AG08395 (cell line): ENCODE results near the gene RNF151.
A peak's percentile ranks its signal among the peaks of the same experiment; 100 is the strongest.
"Not testable (repeated sequence)": the region's sequence is repeated elsewhere in the genome, so short reads cannot be mapped to it uniquely, and the experiment has no call there.

Experiments used
- DNase-seq: peaks from one replicate; pipeline ENCODE4 v3.0.0; 2012; ENCODE audit warnings: mixed read lengths, low spot score

Gene RNF151

DNA sequence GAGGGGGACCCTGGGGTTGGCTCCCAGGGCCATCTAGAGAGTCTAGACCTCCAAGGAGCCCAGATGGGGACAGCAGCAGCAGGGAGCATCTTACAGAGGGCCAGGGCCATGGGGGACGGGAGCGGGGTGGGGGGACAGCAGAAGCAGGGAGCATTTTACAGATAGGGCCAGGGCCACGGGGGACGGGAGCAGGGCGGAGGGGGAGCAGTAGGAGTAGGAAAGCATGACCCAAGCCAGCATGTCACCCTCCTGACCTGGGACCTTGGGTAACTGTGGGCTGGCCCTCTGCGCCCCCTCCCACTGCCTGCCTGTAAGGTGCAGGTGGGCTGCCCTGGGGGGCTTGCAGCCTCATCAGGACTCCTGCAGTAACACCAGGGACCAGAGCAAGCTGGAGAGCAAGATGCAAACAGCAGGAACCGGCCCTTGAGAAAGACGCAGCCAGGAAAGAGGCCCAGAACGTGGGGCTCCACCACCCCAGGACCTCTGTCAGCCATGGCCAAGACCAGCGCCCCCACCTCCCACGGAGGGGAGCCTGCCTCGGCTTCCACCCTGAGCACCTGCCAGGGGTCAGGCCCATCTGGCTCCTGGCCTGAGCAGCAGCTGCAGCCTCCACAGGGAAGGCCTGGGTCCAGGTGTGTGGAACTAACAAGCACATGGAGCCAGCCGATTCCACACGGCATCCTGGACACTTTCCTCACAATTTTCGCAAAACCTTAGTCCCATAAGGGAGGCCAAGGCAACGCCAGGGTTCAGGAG, 40.6 kb downstream of the RNF151 start:
- no peak for DNase-seq

DNA sequence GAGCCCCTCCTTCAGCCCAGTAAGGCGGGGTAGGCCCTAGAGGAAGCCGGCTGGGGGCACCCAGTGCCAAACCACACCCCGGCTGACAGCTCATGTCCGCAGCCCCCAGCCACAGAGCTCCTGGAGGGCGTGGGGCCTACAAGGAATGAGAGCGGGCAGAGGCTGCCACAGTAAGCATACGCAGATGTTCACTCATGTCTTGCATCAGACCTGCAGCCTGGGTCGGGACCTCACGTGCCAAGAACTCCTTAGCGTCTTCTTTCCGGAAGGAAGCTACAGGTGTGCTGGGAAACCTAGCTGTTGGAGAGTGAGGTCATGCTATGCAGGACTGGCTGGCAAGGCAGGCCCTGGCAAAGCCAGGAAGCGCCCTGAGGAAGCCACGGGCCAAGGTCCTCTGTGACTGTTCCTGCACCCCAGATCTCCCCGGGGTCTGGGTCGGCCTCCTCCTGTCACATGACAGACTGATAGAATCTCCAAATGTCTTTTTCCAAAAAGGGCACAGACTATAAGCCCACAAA, 41.4 kb downstream of the RNF151 start:
- DNase-seq: peak; percentile 80

DNA sequence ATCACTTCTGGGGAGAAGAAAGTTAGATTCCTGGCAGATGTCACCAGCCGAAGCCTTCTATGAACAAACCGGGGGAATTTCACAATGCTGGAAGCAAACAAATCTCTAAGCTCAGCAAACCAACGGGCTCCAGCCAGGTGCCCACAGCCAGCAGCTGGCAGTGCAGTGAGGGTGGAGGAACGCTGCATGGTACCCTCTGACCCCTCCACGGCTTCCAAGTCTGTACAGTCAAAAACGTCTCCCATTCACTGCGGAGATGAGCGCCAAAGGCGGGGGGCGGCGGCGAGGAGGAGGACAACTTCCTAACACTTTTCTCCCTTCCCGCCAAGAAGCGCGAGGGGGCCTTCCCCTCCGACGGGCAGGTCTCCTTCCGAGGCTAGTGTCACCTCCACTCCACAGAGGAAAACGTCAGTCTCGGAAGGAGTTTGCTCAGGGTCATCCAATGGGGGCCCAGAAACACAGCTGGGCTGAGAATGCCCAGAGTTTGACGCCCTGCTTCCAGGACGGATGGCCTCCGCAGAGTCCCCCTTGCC, 42.0 kb downstream of the RNF151 start:
- peak; percentile 45 for DNase-seq

DNA sequence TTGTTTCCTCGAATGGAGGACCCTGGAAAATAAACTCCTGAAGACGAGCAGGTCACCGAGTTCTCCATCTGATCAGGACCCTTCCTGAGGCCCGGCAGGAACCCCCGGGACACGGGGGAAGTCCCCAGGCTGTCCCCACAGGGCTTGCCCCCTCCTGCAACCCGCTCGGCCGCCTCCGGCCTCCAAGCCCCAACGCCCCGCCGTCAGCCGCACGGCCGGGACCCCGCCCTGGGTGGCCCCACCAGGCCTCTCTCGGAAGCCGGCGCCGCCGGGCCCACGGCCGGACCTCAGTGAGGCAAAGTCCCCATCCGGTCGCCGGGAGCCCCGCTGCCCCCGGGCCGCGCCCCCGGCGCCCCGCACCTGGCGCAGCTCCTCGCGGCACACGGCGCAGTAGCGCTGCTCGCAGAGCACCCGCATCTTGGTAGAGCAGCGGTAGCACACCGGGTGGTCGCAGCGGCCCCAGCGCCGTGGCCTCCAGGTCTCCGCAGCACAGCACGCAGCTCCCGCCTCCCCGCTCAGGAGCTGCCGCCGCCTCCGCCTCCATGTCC, 42.6 kb downstream of the RNF151 start:
- DNase-seq: no peak

DNA sequence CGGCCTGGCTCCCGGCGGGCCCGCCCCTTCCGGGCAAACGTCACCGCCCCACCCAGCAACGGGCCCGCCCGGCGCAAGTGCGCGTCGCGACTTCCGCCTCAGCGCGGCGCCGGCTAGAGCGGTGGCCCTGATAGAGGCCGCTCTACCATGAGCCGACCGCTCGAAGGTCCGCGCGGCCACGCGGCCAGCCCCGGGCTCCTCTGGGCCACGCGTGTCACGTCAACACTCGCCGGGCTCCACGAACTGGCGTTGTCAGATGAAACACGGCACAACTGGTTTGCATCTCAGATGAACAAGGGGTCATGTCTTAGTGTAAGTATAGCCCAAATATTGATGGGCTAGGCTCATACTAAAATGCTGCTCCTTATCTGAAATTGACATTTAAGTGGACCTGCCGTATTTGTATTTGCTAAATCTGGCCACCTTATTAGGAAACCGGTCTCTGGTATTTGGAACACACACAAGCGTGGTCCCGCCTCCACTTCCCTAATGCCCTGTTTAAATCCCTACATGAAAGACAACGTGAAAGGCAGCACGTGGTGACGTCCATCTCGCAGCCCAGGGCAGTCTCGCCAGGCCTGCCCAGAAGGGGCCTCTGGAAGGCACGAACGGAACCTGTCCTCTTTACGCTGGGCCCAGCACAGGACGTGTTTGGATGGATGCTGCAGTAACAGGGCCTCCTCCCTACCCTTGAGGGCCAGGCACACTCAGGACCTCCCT, 43.3 kb downstream of the RNF151 start, which contains the start of gene ZNF598:
Gene ZNF598, minus strand, starts transcription at position 31 of the 720 bp plus-strand sequence.
- DNase-seq: peak; percentile 95

DNA sequence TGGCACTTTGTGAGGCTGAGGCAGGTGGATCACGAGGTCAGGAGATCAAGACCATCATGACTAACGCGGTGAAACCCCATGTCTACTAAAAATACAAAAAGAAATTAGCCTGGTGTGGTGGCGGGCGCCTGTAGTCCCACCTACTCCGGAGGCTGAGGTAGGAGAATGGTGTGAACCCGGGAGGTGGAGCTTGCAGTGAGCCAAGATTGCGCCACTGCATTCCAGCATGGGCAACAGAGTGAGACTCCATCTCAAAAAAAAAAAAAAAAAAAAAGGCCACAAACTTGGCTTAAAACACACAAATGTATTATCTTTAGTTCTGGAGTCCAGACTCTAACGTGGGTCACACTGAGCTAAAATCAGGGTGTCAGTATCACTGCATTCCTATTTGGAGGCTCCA, 45.1 kb downstream of the RNF151 start:
- not testable (repeated sequence) for DNase-seq

DNA sequence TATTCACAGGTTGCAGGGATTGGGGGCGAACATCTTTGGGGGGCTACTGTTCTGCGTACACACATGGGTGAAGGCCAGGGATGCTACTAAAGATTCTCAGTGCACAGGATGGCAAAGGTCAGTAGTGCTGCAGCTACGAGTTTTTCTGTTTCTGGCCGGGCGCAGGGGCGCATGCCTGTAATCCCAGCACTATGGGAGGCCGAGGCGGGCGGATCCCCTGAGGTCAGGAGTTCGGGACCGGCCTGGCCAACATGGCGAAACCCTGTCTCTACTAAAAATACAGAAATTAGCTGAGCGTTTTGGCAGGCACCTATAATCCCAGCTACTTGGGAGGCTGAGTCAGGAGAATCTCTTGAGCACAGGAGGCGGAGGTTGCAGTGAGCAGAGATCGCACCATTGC, 46.9 kb downstream of the RNF151 start:
- DNase-seq: no peak

DNA sequence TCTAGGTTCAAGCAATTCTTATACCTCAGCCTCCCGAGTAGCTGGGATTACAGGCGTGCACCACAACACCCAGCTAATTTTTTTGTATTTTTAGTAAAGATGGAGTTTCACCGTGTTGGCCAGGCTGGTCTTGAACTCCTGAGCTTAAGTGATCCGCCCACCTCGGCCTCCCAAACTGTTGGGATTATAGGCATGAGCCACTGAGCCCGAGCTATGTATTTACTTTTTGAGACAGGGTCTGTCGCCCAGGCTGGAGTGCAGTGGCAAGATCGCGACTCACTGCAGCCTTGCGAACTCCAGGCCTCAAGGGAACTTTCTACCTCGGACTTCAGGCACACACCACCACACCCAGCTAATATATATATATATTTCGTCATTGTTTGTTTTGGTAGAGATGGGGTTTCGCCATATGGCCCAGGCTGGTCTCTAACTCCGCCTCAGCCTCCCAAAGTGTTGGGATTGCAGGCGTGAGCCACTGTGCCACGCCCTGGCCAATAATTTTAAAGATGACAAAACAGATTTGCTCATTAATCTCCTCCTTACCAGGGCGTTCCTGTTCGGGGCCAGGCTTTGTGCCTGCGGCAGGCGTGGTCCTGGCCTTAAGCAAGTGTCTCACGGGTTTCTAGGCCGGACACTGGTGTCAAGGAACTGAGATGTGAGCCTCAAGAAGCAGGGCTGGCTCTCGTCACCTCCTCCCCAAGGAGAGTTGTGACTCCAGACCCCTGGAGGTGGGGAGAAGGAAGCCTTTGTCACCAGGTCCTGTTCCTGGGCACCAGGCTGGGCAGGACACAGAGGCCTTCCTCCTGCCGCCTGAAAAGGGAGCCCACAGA, 48.7 kb downstream of the RNF151 start:
- no peak for DNase-seq

DNA sequence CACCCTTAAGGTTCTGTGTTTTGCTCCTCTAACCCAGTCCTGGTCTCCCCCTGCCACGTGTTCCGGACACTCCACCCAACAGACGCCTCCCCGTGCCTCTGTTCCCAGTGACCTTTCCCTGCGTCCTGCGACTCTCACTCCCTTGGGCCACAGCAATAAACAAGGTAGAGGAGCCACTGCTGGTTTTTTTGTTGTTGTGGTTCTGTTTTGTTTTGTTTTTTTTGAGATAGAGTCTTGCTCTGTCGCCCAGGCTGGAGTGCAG, 49.2 kb downstream of the RNF151 start:
- no peak for DNase-seq

DNA sequence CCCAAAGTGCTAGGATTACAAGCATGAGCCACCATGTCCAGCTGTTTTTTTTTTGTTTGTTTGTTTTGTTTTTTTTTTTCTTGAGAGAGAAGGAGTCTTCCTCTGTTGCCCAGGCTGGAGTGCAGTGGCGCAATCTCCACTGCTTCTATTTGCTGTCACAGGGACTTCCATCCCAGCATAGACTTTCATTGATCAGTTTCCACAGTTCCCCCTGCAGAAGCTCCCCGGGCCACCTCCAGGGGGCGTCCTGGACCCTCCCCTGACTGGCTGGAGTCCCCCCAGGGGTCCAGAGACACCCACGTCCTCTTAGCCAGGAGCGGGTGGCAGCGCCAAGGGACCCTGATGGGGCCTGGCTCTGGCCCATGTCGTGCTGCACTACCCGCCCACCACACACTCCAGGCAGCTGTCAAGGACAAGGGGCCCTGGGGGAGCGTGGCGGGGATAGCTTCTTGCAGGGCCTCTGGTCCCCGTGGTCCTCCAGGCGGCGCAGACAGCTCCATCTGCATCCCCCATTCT, 49.8 kb downstream of the RNF151 start:
- no peak for DNase-seq
